Esophagus squamous epithelium (tissue), 4 donors: Measurements from ENCODE around the gene TBXT.

ENCODE experiments used
- CTCF ChIP-seq, 6 experiments: fragments of 450-650 bp in 4 of 6; fragments of 200-600 bp in 2 of 6; sonication (generic) in 2 of 6; IDR thresholded peaks; one replicate each; pipeline ENCODE4 v1.5.1; 2016 to 2019; ENCODE audit warnings: antibody characterized with exemption in 6 of 6, mild to moderate bottlenecking in 4 of 6, moderate library complexity in 4 of 6
- POLR2A ChIP-seq, 4 donors: fragments of 450-650 bp; IDR thresholded peaks; one replicate each; pipeline ENCODE4 v1.6.1; 2017; ENCODE audit warnings: antibody characterized with exemption in 4 of 4, mild to moderate bottlenecking in 4 of 4, moderate library complexity in 3 of 4

GRCh38 chr6:166121726-166122125 lies 45.9 kb downstream of the TBXT start:
- TF ChIP-seq CTCF (IDR thresholded peaks at IDR 0.05) (no peak), POLR2A (IDR thresholded peaks at IDR 0.05) (no peak)
